Lower leg skin (tissue), 4 donors: ENCODE results near the gene UBL5. TPM values are rescaled to one million over a fixed set of nuclear protein-coding genes. Genes with fewer than 3 reads are reported as not detected.
"Not testable (repeated sequence)": the region's sequence is repeated elsewhere in the genome, so short reads cannot be mapped to it uniquely, and the experiment has no call there.

Experiments used
- DNase-seq, 2 donors: peaks; one replicate each; pipeline ENCODE4 v3.0.0-alpha.2; 2019; ENCODE audit warnings: low spot score in 2 of 2
- H3K4me3 ChIP-seq: fragments of 200-600 bp; sonication (generic); 2 replicates; pipeline ENCODE4 v1.5.1; 2017; ENCODE audit warnings: mild to moderate bottlenecking, low read depth; ENCODE audit not compliant: poor library complexity, severe bottlenecking
- CTCF ChIP-seq, 3 donors: fragments of 450-650 bp; IDR thresholded peaks; one replicate each; pipeline ENCODE4 v1.5.1; 2016; ENCODE audit warnings: antibody characterized with exemption in 3 of 3, mild to moderate bottlenecking in 3 of 3, moderate library complexity in 2 of 3
- POLR2A ChIP-seq, 2 donors: fragments of 450-650 bp; IDR thresholded peaks; one replicate each; pipeline ENCODE4 v1.6.1; 2016 to 2017; ENCODE audit warnings: antibody characterized with exemption in 2 of 2, mild to moderate bottlenecking in 1 of 2, moderate library complexity in 1 of 2
- WGBS, 2 donors: methylation state at CpG; one replicate each; pipeline ENCODE4 v1.1.5; 2018; 5-methylcytosine and 5-hydroxymethylcytosine counted together
- intact Hi-C: fragments of 100-400 bp; cut with DNase I; formaldehyde crosslinking; loops from one replicate; pipeline ENCODE4 v1.15.0; 2023; ENCODE audit warnings: low total_unique reads
- total RNA-seq, 4 donors: library from RNA; depleted of rRNA; stranded (reverse); fragments of >200 nt; gene quantifications; one replicate each; pipeline ENCODE4 v1.1.0, GENCODE V29; 2016

The UBL5 gene
- total RNA-seq, 4 donors from 2014 or later = 339 to 596 (median 390) TPM

- intact Hi-C loops = no loop called here
- WGBS, 2 donors = 87 to 93% methylated on average over 11 of the region's 11 CpGs
- TF ChIP-seq CTCF (IDR thresholded peaks at IDR 0.05) (no peak), POLR2A (IDR thresholded peaks at IDR 0.05) (no peak)
- DNase-seq = no peak
- H3K4me3 ChIP-seq = no peak overlapping the region
Measured at GRCh38 chr19:9808855-9809824, 18.6 kb upstream of the UBL5 start.

GRCh38 chr19:9811139-9811538 lies 16.6 kb upstream of the UBL5 start:
- intact Hi-C loops = no loop called here
- DNase-seq = no peak
- 96% methylated on average over 9 to 20 of the region's 21 CpGs for WGBS, 2 donors
- TF ChIP-seq POLR2A (IDR thresholded peaks at IDR 0.05) (no peak), CTCF (IDR thresholded peaks at IDR 0.05) (no peak)
- no peak overlapping the region for H3K4me3 ChIP-seq

- no peak for DNase-seq
- peak overlapping the region; percentile 71 for H3K4me3 ChIP-seq
- WGBS, 2 donors = 3 to 4% methylated on average over 35 to 39 of the region's 39 CpGs
- intact Hi-C loops = no loop called here
- no peak for TF ChIP-seq POLR2A (IDR thresholded peaks at IDR 0.05)
- TF ChIP-seq CTCF (IDR thresholded peaks at IDR 0.05) = no peak
Measured at GRCh38 chr19:9818175-9818733, 9.5 kb upstream of the UBL5 start.

GRCh38 chr19:9818734-9819595 lies 8.8 kb upstream of the UBL5 start, which contains the start of gene FBXL12:
FBXL12 (minus strand) TSS chr19:9819079; CDS start chr19:9818813, 266 bp downstream.
- peak within 1 kb of the TSS; percentile 71 for H3K4me3 ChIP-seq
- intact Hi-C loops = no loop called here
- WGBS, 2 donors = 0 to 1% methylated on average over 73 to 82 of the region's 82 CpGs
- peak; percentile 100 for DNase-seq
- TF ChIP-seq CTCF (IDR thresholded peaks at IDR 0.05) = no peak
- peak in 1 of 2 donors; percentile 5 for TF ChIP-seq POLR2A (IDR thresholded peaks at IDR 0.05)

- no peak for TF ChIP-seq CTCF (IDR thresholded peaks at IDR 0.05)
- no peak for TF ChIP-seq POLR2A (IDR thresholded peaks at IDR 0.05)
- WGBS, 2 donors = 0% methylated on average over 19 to 21 of the region's 21 CpGs
- intact Hi-C loops = no loop called here
- DNase-seq = no peak
- no peak overlapping the region for H3K4me3 ChIP-seq
Measured at GRCh38 chr19:9819596-9819909, 8.2 kb upstream of the UBL5 start.

GRCh38 chr19:9820034-9820433 lies 7.7 kb upstream of the UBL5 start:
- H3K4me3 ChIP-seq, DNase-seq, intact Hi-C loops: not testable (repeated sequence)
- WGBS, 2 donors = 94 to 95% methylated on average over 8 of the region's 8 CpGs
